Measurements from ENCODE around the gene IFIH1.
A peak's percentile ranks its signal among the peaks of the same experiment; 100 is the strongest.

The IFIH1 gene

DNA sequence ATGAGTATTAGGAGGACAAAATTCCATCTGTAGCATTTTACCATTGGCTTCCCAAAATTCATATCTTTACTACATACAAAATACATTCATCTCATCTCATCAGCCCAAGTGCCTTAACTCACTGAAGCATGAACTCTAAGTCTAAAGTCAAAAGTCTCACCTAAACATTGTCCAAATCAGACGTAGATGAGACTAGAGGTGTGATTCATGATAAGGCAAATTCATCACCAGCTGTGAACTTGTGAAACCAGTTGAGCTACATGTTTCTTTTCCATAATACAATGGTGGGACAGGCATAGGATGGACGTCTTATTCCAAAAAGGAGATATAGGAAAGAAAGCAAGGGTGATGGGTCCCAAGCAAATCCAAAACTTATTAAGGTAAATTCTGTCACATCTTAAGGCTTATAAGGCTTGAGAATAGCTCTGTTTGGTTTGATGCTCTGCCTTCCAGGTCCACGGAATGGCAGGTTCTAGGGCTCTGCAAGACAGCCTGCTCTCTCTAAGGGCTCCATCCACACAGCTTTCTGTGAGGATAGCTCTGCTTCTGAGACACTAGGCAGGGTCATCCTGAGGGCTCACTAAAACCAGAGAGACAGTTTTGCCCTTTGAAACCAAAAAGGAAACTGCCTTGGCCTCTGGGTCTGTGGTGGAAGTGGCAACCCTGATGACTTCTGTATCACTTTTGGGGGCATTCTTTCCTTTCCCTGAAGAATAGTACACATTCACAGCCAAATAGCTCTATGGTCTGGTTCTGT, 9.6 kb downstream of the IFIH1 start:
- no peak for DNase-seq (ENCODE audit: low read depth in 2 of 2)

- DNase-seq (ENCODE audit: low read depth in 2 of 2): no peak
These were observed 12.6 kb downstream of the IFIH1 start for GRCh38 chr2:162305901-162306300.

- DNase-seq (ENCODE audit: low read depth in 2 of 2): no peak
These were observed 16.6 kb downstream of the IFIH1 start for GRCh38 chr2:162301877-162302276.

- DNase-seq (ENCODE audit: low read depth in 2 of 2): peak; percentile 29 to 43
These were observed 17.2 kb downstream of the IFIH1 start for GRCh38 chr2:162301151-162301804.

- no peak for DNase-seq (ENCODE audit: low read depth in 2 of 2)
These were observed 18.2 kb downstream of the IFIH1 start for GRCh38 chr2:162300266-162300665.

- no peak for DNase-seq (ENCODE audit: low read depth in 2 of 2)
These were observed 19.7 kb downstream of the IFIH1 start for GRCh38 chr2:162298669-162299335.

DNA sequence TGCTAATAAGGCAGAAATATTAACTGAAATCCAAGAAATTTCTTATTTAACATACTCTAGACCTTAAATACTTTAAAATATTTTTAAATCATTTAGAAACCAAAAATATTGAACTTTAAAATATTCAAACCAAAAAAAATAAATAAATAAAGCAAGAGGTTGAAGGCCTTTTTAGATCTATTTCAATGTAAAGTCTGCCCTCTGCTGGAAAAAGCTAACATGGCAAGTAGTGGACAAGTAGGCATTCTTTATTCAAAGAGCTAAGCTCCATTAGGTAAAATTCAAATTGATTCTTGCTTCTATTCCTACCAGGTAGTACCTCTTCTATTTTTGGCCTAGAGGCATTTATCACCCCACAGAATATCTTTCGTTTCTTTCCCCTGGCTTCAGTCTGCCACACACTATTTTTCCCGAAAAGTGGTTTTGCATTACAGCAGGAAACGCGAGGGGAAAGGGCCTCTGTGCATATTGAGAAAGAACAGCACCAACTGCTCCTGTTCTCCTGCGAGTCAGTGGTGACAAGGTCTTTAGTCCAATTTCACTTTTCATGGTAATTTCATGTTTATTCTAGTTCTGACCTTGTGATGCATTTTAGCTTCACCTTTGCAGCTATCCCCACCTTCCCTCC, 20.4 kb downstream of the IFIH1 start:
- DNase-seq (ENCODE audit: low read depth in 2 of 2): peak; percentile 18 to 48

DNA sequence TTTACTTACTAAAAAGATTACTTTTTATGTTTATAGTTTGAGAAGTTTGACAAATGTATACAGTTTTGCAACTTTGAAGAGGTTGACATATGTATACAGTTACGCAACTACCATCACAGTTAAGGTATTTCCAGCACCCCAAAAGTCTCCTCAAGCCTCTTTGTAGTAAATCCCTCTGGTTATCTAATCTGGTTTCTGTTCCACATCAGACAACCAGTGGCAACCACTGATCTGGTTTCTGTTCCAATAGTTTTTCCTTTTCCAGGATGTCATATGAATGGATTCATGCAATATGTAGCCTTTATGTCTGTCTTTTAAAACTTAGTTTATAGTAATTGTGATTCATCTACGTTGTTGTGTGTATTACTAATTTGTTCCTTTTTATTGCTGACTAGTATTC, 23.5 kb downstream of the IFIH1 start:
- DNase-seq (ENCODE audit: low read depth in 2 of 2): no peak

DNA sequence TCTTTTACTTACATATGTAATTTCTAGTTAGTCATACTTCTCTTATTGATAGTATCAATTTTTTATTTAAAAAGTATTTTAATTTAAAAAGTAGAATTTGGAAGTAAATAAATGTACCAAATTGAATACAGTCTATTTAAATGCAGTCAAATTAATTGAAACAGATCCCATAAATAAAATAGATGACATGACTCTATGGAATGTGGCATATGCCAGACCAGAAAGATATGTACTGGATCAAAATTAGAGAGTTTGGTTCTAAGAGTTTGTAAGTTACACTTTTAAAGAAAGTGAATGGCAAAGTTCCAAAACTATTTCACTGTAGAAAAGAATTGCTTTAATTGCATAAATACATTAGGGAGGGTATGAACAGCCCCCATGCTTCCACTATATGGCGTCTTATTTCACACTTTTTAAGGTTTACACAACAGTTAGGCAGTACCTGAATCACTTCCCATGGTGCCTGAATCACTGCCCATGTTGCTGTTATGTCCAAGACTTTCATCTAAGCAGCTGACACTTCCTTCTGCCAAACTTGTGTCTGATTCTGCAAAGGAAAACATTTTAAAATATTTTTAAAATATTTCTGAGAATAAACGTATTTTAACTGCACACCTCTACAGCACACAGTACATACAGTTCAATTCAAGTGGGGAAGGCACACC, 25.2 kb downstream of the IFIH1 start:
- no peak for DNase-seq (ENCODE audit: low read depth in 2 of 2)

GRCh38 chr2:162291748-162292147, 26.7 kb downstream of the IFIH1 start:
- DNase-seq (ENCODE audit: low read depth in 2 of 2): no peak

DNA sequence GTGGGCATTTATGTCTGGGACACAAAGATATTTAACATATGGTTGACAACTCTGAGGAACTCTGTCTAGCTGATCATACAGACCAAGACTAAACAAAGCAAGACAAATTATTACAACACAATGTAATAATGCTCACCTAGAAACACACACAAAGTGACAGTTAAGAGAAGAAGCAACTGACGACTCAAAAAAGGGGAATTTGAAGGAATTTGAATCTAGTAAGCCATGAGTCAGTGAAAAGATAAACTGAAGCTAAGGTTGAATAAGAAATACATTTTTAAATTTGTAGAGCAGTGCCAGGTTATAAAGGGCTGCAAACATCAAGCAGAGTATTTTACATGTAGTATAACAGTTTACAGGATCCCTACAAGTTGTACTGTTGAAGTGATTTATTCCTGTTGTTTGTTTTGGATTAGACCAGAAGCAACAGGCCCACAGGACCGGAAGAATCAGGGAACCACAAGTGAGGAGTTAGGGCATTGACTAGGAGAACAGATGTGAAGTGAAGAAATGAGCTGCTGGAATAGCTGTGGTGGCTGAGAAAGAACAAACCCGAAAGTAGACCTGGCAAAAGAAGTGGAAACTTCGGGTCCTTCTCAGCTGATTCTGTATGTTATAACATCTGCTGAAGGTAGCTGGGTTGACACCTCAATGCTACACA, 35.6 kb downstream of the IFIH1 start:
- no peak for DNase-seq (ENCODE audit: low read depth in 2 of 2)

DNA sequence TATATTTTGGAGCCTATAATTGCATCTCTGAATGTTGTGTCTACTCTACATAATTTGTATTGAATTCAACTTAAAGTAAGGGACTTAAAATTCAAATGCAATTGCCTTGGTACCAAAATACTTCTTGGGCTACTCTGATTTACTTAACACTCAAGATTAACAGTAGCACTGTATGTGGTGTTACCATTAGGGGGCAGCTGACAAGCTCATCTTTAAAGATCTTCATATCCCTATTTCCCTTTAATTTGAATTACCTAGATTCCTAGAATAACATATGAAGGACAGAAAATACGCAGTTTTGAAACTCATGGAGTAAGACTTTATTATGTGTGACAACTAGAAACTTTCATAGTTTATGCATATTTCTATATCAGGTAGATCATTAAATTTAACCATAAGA, 37.8 kb downstream of the IFIH1 start:
- no peak for DNase-seq (ENCODE audit: low read depth in 2 of 2)

- no peak for DNase-seq (ENCODE audit: low read depth in 2 of 2)
These were observed 41.1 kb downstream of the IFIH1 start for GRCh38 chr2:162277381-162277780.

DNA sequence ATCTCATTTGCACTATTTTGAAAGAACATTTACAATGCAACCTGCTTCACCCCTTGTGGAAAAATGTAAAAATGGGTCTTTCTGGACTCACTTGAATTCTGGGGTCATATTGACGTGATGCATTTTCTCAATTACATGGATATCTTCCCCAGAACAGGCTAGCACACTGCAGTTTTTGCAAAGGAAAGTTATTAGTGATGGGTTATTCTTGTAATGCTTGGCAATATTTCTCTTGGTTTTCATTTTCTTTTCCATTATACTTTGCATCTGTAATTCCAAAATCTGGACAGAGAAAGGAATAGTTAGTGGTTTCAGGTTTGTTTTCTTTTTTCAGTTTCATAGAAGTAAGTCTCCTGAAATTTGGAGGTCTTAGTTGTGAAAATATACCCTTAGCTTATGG, 50.5 kb downstream of the IFIH1 start:
- DNase-seq (ENCODE audit: low read depth in 2 of 2): no peak

DNA sequence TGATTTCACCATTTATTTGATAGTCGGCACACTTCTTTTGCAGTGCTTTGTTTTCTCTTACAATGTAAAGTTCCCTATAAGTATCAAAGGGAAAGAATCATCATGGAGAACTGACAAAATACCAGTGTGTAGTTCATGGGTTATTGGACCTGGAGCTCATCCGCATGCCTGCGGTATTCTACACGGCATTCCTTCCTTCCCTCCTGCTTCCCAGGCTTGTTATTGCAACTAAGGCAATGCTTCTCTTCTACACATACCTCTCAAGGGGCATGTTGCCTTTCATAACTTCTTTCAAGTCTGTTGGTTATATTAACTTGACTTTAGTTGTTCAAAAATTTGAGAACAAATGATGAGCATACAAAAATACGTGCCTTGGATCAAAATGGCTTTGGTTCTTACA, 51.0 kb downstream of the IFIH1 start:
- no peak for DNase-seq (ENCODE audit: low read depth in 2 of 2)

DNA sequence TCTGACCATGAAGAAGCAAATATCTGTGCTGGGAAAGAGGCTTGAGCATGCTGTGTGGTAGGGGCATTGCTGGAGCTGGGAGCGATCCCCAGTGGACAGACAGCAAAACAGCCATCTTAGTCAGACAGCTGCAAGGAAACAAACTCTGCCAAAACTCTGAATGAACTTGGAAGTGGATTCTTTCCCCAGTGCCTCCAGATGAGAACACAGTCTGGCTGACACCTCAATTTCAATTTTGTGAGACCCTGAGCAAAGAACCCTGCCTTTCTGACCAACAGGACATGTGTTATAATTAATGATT, 52.1 kb downstream of the IFIH1 start:
- DNase-seq (ENCODE audit: low read depth in 2 of 2): no peak

DNA sequence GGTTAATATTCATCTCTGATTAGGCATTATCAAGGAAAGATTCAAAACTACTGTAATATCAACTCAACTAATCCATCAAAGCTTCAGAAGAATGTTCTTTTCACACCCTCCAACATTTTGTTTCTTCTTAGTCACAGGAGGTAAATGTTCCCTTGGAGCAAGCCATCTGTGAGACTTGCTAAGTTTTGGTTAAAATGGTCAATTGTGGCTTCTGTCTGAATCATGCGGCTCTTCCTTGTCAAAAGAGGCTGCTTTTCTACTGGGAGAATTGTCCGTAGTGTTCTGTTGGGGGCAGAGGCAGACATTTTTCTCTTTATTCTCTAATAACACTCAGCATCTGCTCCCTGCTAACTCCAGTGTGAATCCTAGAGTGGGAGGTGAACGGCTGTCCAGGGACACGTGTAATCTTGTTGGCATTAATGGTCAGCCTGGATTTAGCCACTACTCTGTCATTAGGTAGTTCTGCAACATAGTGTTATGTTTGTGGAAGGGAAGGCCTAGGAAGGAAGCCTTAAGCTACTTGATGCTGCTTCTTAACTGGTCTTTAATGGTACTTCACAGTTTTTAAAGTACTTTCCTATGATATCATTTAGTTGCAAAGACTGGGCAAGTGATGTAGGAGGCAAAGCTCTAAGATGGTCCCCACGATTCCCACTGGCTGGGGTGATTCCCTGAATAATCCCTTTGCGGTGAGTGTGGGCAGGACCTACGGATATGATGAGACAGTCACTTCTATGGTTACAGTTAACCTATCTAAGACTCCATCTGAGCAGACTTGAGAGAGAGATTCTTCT, 52.6 kb downstream of the IFIH1 start:
- no peak for DNase-seq (ENCODE audit: low read depth in 2 of 2)

- DNase-seq (ENCODE audit: low read depth in 2 of 2): no peak
These were observed 57.2 kb downstream of the IFIH1 start for GRCh38 chr2:162261032-162261945.

DNA sequence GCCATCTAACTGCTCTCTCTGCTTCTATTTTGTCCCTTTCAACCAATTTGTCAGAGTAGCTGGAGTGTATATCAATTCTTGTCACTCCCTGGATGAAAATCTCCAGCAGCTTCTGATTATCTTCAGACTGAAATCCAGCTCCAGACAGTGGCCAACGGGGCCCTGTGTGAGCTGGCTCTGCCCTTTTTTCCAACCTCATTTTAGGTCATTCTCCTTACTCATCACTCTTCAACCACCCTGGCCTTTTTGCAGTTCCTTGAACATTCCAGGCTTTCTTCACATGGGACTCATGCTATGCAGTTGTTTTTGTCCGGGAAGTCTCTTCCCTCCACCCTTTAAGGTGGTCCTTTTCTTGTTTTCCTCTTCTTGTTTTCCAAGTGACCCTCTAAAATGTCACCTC, 59.8 kb downstream of the IFIH1 start:
- no peak for DNase-seq (ENCODE audit: low read depth in 2 of 2)

- no peak for DNase-seq (ENCODE audit: low read depth in 2 of 2)
These were observed 60.3 kb downstream of the IFIH1 start for GRCh38 chr2:162258169-162258568.

Data from stimulated activated CD4-positive, alpha-beta T cell treated with anti-CD3 and anti-CD28 coated beads, Interleukin-4, amount 100 ng/mL, for 48 hours (primary cell).